GM18907 (cell line): ENCODE results near the gene CNTN4.
"Not testable (repeated sequence)": the region's sequence is repeated elsewhere in the genome, so short reads cannot be mapped to it uniquely, and the experiment has no call there.

ENCODE experiments used
- ATAC-seq: cut with Tn5 transposase; IDR thresholded peaks from one replicate; pipeline ENCODE4 v1.9.1; 2021; ENCODE audit warnings: mild to moderate bottlenecking, moderate library complexity; ENCODE audit not compliant: unreplicated experiment

Gene CNTN4

DNA sequence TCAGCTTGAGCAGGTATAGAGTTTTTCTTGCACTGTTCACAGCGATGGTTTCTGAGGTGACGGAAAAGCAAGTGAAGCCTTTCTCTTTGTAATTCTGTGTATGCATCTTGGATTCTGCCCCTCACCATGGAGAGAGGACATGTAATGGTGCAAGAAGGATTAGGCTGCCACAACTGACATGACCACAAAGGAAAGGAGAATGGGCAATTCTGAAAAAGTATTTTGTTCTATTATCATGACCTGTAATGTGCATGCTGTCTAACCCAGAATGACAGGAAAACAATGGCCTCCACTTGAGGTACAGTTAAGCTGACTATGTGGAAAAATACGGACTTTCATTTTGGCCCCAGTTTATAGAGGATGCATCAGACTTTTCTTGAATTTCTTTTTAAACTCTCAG is 784.6 kb downstream of the CNTN4 start:
- ATAC-seq: no peak

DNA sequence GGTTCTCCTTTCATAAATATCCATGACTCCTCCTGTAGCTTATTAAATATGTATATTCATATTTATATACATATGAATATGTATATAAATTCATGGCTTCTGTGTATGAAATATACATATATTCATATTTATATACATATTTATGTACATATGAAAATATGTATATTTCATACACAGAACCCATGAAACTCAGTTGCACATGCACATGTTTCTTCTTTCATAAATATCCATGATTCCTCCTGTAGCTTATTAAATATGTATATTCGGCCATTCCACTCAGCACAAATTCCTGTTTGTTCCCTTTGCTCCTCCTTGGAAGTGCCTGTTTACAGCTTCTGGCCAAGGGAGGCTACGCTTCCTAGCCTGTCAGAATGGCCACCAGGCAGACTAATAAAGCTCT is 789.9 kb downstream of the CNTN4 start:
- no peak for ATAC-seq

DNA sequence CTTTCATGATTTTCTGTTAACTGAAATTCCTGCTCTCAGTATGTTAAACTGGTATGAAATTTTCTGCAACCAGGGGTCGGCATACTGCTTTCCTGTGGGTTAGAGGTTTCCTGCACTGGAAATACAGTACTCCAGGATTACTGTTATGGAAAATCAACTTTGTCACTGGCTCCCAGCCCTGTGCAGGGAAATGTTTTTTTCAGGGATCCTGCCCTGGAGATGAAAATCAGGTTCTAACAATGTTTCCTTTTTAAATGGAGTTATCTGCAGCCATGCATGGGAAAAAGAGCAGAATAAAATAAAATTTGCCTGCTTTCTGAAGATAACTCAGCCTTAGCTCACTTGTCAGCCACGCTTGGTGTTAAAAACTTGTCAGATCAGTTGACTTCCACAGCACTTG is 791.1 kb downstream of the CNTN4 start:
- ATAC-seq: no peak

DNA sequence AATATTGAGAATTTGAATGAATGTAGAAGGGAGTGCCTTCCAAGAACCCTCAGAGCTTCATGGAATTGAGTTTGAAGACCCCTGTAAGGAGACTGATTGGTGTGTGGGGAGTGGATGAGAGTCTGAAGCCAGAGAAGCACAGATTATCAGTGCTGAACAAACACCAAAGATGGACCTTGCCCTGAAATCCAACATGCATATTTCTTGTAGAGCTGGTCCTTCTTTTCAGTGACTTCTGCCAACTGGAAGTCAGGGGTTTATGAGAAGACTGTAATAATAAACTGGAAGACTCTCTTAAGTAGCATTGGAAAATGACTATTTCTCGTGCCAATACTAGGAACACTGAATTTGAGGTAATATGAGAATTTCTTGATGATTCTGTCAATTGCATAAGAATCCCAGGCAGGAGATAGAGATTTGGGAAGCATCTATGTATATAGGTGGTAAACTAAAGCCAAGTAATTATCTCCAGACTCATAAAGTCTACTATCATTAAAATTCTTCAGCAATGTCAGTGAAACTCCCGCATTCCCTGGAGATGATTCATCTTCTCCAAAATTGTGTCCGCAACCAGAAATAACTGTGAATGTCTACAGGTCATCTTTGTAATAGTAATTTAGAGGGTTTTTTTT is 797.8 kb downstream of the CNTN4 start:
- no peak for ATAC-seq

DNA sequence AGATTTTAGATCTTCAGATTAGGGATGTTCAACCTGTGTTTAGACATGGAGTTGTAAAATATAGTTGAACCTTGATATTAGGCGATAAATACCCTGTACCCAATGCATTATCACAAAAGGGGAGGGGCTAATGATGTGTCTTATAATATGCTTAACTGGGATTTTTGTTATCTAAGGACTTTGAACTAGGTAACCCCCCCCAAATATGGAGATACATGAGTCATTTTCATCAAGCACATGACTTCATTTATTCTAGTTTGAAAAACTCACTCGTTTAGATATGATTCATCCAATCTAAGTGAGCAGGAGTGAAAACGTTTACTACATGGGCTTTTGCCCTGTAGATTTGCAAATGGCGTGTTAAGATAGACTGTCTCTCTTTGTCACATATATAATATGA is 799.2 kb downstream of the CNTN4 start:
- no peak for ATAC-seq

DNA sequence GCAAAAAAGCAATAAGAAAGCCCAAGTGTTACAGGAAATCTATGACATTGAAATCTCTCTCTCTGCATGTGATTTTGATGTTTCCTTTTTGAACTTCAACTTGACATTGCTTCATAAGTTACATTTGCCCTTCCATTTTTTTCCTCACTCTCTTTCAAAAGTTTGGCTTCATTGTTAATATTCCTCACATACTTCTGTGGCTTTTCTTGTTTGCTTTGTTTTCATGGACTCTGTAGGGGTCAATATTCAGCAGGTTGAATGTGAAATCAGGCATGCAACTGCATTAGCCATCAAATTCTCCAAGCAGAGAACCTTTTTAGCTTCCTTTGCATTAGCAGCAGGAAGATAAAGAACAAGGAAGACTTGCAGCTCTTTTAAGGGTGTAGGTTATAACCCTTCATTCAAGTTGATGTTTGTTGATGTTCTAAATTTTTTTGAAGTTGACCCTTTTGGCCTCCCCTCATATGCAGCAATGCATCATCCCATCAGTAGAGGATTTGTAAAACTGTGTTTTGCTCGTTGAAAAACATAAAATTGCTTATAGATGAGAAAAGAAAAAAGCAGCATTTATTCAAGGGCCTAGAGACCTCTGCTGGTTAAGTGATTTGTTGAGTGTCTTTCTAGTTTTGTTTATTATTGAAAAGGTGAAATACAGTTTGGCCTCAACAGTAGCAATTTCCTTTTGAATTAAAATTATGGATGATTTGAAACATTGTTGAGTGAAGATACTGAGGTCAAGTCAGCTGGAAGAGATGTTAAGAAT is 800.1 kb downstream of the CNTN4 start:
- ATAC-seq: no peak

DNA sequence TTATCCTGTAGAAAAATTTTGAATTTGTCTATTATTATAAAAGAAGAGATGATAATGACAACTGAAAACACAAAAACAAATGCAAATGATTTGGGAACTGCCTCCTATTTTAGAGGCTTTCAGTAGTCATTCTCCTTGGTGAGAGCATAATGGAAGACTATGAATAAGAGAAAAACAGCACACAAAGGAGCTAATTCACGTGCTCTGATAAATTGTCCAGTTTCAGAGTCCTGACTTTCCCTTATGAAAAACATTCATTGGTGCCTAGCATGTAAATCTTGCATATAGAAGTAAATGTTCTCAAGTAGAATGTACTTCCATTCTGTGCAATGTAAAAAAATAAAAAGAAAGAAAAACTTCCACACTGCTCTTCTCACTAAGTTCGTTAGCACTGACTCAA is 805.4 kb downstream of the CNTN4 start:
- ATAC-seq: no peak

DNA sequence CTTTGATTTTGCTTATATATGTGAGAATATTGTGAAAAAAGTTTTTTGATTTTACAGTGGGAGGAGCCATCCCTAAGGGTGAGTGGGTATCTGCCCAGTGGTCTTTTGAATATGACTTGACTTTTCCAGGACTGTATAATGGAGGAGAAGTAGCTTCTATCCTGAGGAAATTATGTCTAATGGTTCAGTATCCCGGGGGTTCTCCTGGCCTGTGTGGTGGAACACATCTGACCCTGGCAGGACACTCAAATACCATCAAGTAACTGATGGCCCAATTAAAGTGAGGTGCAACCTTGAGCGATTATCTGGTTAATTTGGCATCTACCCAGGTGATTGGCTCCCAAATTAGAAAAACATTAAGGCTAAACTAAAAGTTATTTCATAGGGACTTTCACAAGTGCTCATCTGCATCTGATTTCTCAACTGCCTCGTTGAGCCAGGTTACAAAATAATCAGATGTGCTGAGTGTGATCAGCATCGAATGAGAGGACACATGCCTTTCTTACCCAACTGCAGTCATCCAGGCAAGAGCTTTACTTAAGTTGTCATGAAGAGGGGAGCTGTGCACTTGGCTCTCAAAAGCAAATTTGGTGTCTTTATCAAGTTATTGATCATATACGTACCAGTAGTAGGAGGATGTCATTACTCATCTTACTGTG is 810.2 kb downstream of the CNTN4 start:
- no peak for ATAC-seq

DNA sequence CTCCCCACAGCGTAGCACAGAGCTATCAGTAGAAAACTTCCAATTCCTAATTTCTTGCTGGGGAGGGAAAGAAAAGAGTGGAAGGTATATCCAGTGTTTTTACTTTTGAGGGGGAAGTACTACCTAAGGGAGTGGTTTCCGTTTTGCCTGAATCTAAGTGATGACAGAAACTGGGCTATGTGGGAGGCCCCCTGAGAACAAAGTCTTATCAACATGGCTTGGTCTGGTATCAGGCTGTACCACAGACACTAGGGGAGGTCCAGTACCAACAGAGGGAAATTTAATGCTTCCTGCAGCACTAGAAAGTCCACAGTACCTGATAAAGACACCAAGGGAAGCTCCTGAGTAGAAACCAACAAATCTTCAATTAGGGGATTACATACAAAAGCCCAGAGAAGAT is 812.3 kb downstream of the CNTN4 start:
- ATAC-seq: no peak

DNA sequence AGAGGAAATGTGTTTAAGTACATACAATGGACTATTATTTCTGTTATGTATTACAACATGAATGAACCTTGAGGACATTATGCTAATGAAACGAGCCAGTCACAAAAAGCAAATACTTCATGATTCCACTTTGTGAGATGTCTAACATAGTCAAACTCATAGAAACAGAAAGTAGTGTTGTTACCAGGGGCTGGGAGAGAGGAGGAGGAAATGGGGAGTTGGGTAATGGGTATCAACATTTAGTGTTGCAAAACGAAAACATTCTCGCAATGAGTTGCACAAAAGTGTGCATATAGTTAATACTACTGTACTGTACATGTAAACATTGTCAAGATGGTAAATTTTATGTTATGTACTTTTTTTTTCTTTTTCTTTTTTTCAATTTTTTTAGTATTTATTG is 817.2 kb downstream of the CNTN4 start:
- ATAC-seq: no peak

DNA sequence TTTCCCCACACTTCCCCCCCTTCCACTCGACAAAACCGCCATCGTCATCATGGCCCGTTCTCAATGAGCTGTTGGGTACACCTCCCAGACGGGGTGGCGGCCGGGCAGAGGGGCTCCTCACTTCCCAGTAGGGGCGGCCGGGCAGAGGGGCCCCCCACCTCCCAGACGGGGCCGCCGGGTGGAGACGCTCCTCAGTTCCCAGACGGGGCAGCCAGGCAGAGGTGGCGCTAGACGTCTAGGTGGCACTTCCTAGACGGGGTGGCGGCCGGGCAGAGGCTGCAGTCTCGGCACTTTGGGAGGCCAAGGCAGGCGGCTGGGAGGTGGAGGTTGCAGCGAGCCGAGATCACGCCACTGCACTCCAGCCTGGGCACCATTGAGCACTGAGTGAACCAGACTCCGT is 818.0 kb downstream of the CNTN4 start:
- not testable (repeated sequence) for ATAC-seq

DNA sequence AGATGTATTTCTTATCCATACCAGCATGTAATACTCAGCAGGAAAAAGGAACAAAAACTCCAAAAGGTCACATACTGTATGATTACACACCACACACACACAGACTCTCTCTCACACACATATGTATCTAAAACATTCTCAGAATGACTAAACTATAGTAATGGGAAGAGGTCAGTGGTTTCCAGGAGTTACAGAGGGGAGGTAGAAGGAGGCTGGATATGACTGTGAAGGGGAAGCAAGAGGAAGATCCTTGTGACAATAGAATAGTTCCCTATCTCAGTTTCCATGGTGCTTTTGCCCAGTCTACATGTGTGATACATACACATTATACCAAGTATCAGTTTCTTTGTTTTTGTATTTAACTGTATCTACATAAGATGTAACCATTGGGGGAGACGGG is 821.4 kb downstream of the CNTN4 start:
- peak; percentile 58 for ATAC-seq

DNA sequence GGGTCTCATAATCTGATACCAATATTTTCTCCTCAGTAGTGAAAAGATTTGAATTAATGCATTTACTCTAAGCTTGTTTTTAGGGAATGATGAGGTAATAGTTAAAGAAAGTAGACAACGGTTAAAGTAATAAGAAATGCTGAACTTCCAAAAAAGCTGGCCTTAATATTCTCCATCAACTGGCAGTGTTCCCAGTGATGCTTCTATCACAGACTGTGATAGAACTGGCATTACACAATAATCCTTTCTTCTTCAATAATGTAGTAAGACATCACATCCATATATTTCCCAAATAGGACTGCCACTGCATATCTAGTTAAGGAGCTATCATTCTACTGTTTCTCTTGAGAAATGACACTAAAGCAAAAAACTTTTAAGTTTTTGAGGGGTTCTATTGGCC is 822.8 kb downstream of the CNTN4 start:
- ATAC-seq: no peak

DNA sequence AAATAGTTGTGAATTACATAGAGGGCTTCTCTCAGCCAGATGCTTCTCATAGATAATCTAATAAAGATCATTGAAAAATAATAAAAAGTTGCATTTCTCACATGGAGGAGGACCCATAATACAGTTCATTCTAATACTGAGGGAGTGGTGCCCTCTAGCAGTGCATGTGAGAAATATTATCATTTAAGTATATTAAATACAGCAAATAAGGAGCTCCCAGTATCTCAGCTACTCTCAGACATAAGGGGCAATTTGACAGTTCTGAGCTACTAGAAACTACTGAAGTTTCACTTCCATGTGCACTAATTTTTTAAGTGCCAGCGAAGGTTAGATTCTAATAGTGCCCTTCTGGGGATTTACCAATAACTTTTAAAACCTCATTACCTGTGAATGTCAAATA is 823.2 kb downstream of the CNTN4 start:
- peak; percentile 87 for ATAC-seq

DNA sequence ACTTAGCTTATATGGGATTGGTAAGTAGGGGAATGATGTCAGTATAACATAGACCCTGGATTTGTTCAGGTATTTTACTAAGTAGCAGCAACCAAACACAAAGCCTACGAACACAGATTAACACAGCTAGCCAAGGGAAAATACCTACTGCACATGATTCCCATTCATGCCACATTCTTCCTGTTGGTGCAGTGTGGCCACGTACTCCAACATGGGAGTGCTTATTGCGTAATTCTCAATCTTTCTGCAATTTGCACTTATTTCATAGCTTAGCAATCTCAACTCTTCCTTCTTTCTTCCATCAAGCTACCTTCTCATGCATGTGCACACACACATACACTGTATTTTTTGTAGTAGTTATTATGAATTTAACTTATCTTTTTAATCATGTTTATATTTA is 824.7 kb downstream of the CNTN4 start:
- no peak for ATAC-seq

DNA sequence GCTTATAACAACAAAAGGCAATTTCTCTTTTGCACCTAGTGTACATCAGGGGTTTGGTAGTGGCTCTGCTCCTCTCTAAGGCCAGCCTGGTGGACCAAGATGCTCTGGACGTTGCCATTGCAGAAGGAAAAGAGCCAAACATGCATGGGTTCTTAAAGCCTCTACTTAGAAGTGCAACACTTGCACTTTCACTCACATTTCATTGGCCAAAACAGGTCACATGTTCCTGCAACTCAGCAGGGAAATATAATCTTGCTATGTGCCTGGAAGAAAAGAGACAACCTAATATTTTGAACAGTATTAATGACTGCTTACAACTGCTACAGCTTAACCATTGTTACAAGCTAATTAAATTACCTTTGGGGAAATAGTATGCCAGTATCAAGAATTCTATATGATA is 828.6 kb downstream of the CNTN4 start:
- ATAC-seq: no peak

DNA sequence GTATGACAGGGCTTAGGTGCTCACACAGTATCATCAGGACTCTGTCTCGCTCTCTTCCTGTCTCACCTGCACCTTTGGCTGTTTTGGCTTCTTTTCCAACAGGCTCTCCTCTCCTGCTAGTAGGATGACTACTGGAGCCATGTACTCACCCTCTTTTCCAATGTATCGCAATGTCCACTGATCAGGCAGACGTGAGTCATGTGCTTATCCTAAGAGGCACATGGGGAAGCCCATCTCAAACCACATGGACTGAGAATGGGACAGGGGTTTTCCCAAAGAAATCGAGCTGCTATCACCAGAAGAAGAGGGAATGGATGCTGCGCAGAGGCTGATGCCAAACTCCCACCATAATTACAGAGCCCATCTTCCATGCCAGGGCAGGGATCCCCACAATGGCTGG is 830.9 kb downstream of the CNTN4 start:
- no peak for ATAC-seq

DNA sequence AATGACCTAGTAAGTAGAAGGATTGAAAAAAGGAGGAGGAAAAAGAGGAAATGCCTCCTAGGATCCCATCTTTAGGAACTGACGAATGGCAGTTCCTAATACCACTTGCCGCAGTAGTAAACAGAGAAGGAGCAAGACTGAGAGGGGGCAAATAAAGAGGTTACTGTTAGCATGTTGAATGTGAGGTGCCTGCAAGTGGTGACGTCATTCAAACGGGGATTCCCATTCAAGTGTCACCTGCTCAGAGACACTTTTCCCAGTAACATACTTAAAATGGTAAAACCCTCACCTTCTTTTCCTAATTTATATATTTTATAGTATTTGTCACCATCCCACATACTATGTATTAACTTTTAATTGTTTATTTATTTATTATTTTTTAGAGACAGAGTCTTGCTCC is 832.6 kb downstream of the CNTN4 start:
- ATAC-seq: peak; percentile 43

DNA sequence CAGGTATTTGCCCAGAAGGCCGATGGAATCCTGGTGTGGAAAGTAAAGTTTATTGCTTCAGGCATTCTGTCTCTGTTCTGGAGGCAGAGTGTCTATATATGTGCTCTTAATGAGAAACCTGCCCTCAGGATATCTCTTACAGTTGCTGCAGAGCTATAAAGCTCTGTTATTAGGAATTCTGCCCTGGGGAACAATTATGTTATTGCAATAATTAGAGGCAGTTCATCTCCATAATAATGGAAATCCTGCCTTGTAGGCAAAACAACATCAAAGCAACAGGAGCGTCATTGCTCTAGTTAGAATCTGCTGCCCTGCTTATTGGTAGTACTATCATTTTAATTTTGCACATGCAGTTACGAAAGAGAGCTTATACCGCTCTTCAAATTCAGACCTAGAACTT is 835.9 kb downstream of the CNTN4 start:
- no peak for ATAC-seq

DNA sequence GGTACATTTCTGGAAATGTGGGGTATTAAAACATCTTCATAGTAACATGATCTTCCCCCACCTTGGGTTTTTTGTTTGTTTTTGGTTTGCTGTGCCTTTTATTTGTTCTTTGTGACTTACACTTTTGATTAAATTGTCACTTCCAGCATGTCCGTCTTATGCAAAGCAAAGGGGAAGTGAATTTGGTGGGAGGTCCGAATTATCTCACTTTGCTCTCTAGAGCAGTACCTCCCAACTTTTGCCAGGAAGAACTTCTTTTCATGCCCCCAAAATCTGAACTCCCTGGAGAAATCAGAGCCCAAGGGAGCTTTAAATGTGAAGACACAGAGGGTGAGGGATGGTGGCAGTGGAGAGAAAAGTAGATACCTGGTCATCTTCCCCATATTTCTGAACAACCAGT is 838.4 kb downstream of the CNTN4 start:
- ATAC-seq: no peak

DNA sequence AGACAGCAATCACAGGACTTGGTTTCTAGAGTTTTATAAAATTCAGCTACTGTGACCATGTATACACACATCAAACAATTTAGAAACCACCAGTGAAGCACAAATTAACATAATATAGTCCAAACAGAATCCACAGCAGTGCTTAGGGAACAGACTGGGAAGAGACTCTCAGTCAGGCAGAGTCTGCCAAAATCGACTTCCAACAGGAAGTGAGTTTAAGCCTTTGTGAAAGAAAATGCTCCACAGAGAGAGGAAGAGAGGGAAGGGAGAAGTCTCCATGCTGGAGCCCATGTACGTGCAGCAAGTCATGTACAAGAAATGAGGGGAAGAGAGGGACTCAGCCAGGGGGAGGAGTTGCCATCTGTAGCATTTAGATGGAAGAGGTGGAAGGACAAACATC is 838.9 kb downstream of the CNTN4 start:
- no peak for ATAC-seq

DNA sequence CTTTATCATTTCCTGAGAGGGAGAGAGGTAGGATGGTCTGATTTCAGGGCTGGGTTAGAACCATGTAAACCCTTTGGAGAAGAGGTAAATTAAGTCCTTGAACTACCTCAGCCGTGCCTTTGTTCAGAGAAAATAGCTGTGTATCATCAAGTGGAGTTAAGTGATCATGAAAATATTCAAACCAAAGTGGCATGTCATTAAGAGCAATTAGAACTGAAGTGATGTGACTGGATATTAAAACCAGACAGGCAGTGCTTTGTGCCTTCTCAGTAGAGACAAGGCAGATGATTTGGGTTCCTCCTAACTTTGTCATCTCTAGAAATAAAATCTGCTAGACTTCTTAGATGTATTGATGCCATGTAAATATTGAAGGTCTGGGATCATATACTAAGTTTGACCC is 840.0 kb downstream of the CNTN4 start:
- no peak for ATAC-seq
